H9 (cell line): ENCODE results near the gene JAML. TPM values are rescaled to one million over a fixed set of nuclear protein-coding genes. Genes with fewer than 3 reads are reported as not detected.

ENCODE experiments used
- DNase-seq: peaks from one replicate; pipeline ENCODE4 v3.0.0-alpha.2; 2017
- H2AFZ ChIP-seq: one replicate; pipeline ENCODE4 v1.6.1; 2013; ENCODE audit warnings: mild to moderate bottlenecking, low read length, control low read depth, moderate library complexity
- H2AK5ac ChIP-seq: 2 replicates; pipeline ENCODE4 v1.6.1; 2013; ENCODE audit warnings: low read length, control low read depth, mixed read lengths; ENCODE audit not compliant: insufficient read length
- H2BK120ac ChIP-seq: one replicate; pipeline ENCODE4 v1.6.1; 2013; ENCODE audit warnings: low read depth, mild to moderate bottlenecking, low read length, control low read depth, inconsistent platforms; ENCODE audit not compliant: poor library complexity, severe bottlenecking
- H2BK12ac ChIP-seq: 2 replicates; pipeline ENCODE4 v1.6.1; 2013; ENCODE audit warnings: low read length, control low read depth, mixed read lengths, low read depth; ENCODE audit not compliant: insufficient read length
- H2BK15ac ChIP-seq: 2 replicates; pipeline ENCODE4 v1.6.1; 2013; ENCODE audit warnings: low read depth, low read length, control low read depth
- H2BK20ac ChIP-seq: one replicate; pipeline ENCODE4 v1.6.1; 2013; ENCODE audit warnings: low read depth, mild to moderate bottlenecking, low read length, control low read depth, inconsistent platforms; ENCODE audit not compliant: poor library complexity, severe bottlenecking
- H2BK5ac ChIP-seq: 2 replicates; pipeline ENCODE4 v1.6.1; 2013; ENCODE audit warnings: low read length, control low read depth, mixed read lengths; ENCODE audit not compliant: insufficient read length
- H3K14ac ChIP-seq: 2 replicates; pipeline ENCODE4 v1.6.1; 2013; ENCODE audit warnings: low read length, control low read depth; ENCODE audit not compliant: insufficient read depth
- H3K18ac ChIP-seq: 2 replicates; pipeline ENCODE4 v1.6.1; 2013; ENCODE audit warnings: low read depth, mild to moderate bottlenecking, mixed read lengths, low read length, control low read depth; ENCODE audit not compliant: insufficient read length
- H3K23ac ChIP-seq: 2 replicates; pipeline ENCODE4 v1.6.1; 2013; ENCODE audit warnings: low read length, control low read depth, mixed read lengths, low read depth; ENCODE audit not compliant: insufficient read length
- H3K23me2 ChIP-seq: 2 replicates; pipeline ENCODE4 v1.6.1; 2013; ENCODE audit warnings: low read depth, mild to moderate bottlenecking, mixed read lengths, low read length, control low read depth; ENCODE audit not compliant: insufficient read length, poor library complexity, severe bottlenecking
- H3K27ac ChIP-seq: 2 replicates; pipeline ENCODE4 v1.5.1; 2013; ENCODE audit warnings: low read length, control low read depth, mixed read lengths, low read depth; ENCODE audit not compliant: insufficient read length
- H3K27me3 ChIP-seq: 2 replicates; pipeline ENCODE4 v1.6.1; 2013; ENCODE audit warnings: low read length, control low read depth, inconsistent platforms; ENCODE audit not compliant: insufficient read depth
- H3K4ac ChIP-seq: 2 replicates; pipeline ENCODE4 v1.6.1; 2013; ENCODE audit warnings: low read depth, mild to moderate bottlenecking, control low read depth, inconsistent platforms, low read length, moderate library complexity
- H3K4me1 ChIP-seq: 2 replicates; pipeline ENCODE4 v1.6.1; 2013; ENCODE audit warnings: low read length, control low read depth, inconsistent platforms; ENCODE audit not compliant: insufficient read depth
- H3K4me2 ChIP-seq: 2 replicates; pipeline ENCODE4 v1.6.1; 2013; ENCODE audit warnings: low read length, control low read depth, mixed read lengths; ENCODE audit not compliant: insufficient read length, insufficient read depth
- H3K56ac ChIP-seq: 2 replicates; pipeline ENCODE4 v1.6.1; 2013; ENCODE audit warnings: low read depth, mild to moderate bottlenecking, mixed read lengths, low read length, control low read depth; ENCODE audit not compliant: insufficient read length
- H3K79me1 ChIP-seq: 2 replicates; pipeline ENCODE4 v1.6.1; 2013; ENCODE audit warnings: low read depth, mild to moderate bottlenecking, moderate library complexity, low read length, control low read depth, inconsistent platforms; ENCODE audit not compliant: insufficient read depth, poor library complexity, severe bottlenecking
- H3K79me2 ChIP-seq: 2 replicates; pipeline ENCODE4 v1.6.1; 2013; ENCODE audit warnings: low read length, control low read depth, inconsistent platforms; ENCODE audit not compliant: insufficient read depth
- H3K9ac ChIP-seq: 2 replicates; pipeline ENCODE4 v1.6.1; 2013; ENCODE audit warnings: low read length, control low read depth, mixed read lengths; ENCODE audit not compliant: insufficient read length; ENCODE audit errors: extremely low read depth
- H3K9me3 ChIP-seq: one replicate; pipeline ENCODE4 v1.6.1; 2013; ENCODE audit warnings: low read depth, low read length, inconsistent platforms; ENCODE audit not compliant: control insufficient read depth
- H3T11ph ChIP-seq: one replicate; pipeline ENCODE4 v1.6.1; 2013; ENCODE audit warnings: mild to moderate bottlenecking, low read length, control low read depth, inconsistent platforms
- H4K20me1 ChIP-seq: one replicate; pipeline ENCODE4 v1.6.1; 2013; ENCODE audit not compliant: control insufficient read depth, insufficient read length, insufficient read depth
- H4K5ac ChIP-seq: 2 replicates; pipeline ENCODE4 v1.6.1; 2013; ENCODE audit warnings: low read depth, mild to moderate bottlenecking, mixed read lengths, low read length, control low read depth; ENCODE audit not compliant: insufficient read length
- H4K8ac ChIP-seq: replicated peaks from 2 replicates; pipeline ENCODE4 v1.6.1; 2013; ENCODE audit warnings: low read length, control low read depth, mixed read lengths, low read depth; ENCODE audit not compliant: insufficient read length
- H4K91ac ChIP-seq: 2 replicates; pipeline ENCODE4 v1.6.1; 2013; ENCODE audit warnings: low read depth, mild to moderate bottlenecking, moderate library complexity, mixed read lengths, low read length, control low read depth; ENCODE audit not compliant: insufficient read length
- H3K27ac Mint-ChIP-seq, 3 experiments: 2 replicates in 2 of 3; 3 replicates in 1 of 3; pipeline ENCODE4 v1.8.0; 2020 to 2021; ENCODE audit warnings: mixed read lengths in 3 of 3, mild to moderate bottlenecking in 1 of 3, moderate library complexity in 1 of 3
- H3K27me3 Mint-ChIP-seq: 2 replicates; pipeline ENCODE4 v1.8.0; 2021; ENCODE audit warnings: low read depth, mild to moderate bottlenecking, moderate library complexity, mixed read lengths
- H3K36me3 Mint-ChIP-seq, 3 experiments: 2 replicates in 2 of 3; 3 replicates in 1 of 3; pipeline ENCODE4 v1.8.0; 2020 to 2021; ENCODE audit warnings: low read depth in 3 of 3, mixed read lengths in 3 of 3; ENCODE audit not compliant: insufficient read depth in 1 of 3
- H3K4me1 Mint-ChIP-seq, 2 experiments: 2 replicates each; pipeline ENCODE4 v1.8.0; 2020; ENCODE audit warnings: mixed read lengths in 2 of 2
- H3K4me3 Mint-ChIP-seq, 2 experiments: 2 replicates in 1 of 2; 3 replicates in 1 of 2; pipeline ENCODE4 v1.8.0; 2020 to 2021; ENCODE audit warnings: mild to moderate bottlenecking in 2 of 2, mixed read lengths in 2 of 2, moderate library complexity in 1 of 2
- H3K9me3 Mint-ChIP-seq, 2 experiments: 2 replicates in 1 of 2; 3 replicates in 1 of 2; pipeline ENCODE4 v1.8.0; 2020; ENCODE audit warnings: mild to moderate bottlenecking in 2 of 2, mixed read lengths in 2 of 2, moderate library complexity in 1 of 2
- CTCF ChIP-seq: fragments of 200-600 bp; sonication (generic); conservative IDR thresholded peaks from 3 replicates; pipeline ENCODE4 v1.8.0; 2021; ENCODE audit warnings: antibody characterized with exemption, mild to moderate bottlenecking
- WGBS: extraction: QIAGEN DNeasy Blood & Tissue Kit; methylation state at CpG from one replicate; pipeline ENCODE4 v1.1.7; 2013; ENCODE audit warnings: missing lambda C conversion rate, low lambda C conversion rate, mixed read lengths; ENCODE audit not compliant: insufficient read length; ENCODE audit errors: extremely low coverage; 5-methylcytosine and 5-hydroxymethylcytosine counted together
- total RNA-seq: library from RNA; stranded (reverse); gene quantifications from 2 replicates; pipeline ENCODE4 v1.2.1, GENCODE V29; 2021

Gene JAML
- total RNA-seq, 1 experiment from 2014 or later: 0.48 TPM

- H3K79me2 ChIP-seq: no peaks in the 10 kb centered on the region
- no peak overlapping the region for H3K23ac ChIP-seq
- H3K79me1 ChIP-seq: no peaks in the 10 kb centered on the region
- H2BK12ac ChIP-seq: no peak overlapping the region
- Mint-ChIP-seq H3K9me3 (no peaks in the 10 kb centered on the region), H3K27me3 (peaks cover 4% of the 10 kb centered on the region), H3K27ac (no peak overlapping the region), H3K4me1 (peaks cover 26 to 29% of the 10 kb centered on the region in 2 experiments), H3K36me3 (0 out of 7 replicates have a peak, but pooled peaks cover 0 to 7% (median 0%) of the 10 kb centered on the region in 3 experiments), H3K4me3 (no peak overlapping the region)
- no peak overlapping the region for H4K8ac ChIP-seq
- H2AFZ ChIP-seq: no peak overlapping the region
- H2AK5ac ChIP-seq: no peak overlapping the region
- no peaks in the 10 kb centered on the region for H3K27me3 ChIP-seq
- H3K4me2 ChIP-seq: no peak overlapping the region
- no peak overlapping the region for H3K14ac ChIP-seq
- no peak overlapping the region for H2BK15ac ChIP-seq
- no peaks in the 10 kb centered on the region for H3K23me2 ChIP-seq
- H3K27ac ChIP-seq: no peak overlapping the region
- H3K9ac ChIP-seq: no peak overlapping the region
- H3K4me1 ChIP-seq: peaks cover 7% of the 10 kb centered on the region
- no peak overlapping the region for H2BK120ac ChIP-seq
- H2BK5ac ChIP-seq: no peak overlapping the region
- H3T11ph ChIP-seq: no peak overlapping the region
- H3K4ac ChIP-seq: no peak overlapping the region
- H3K18ac ChIP-seq: no peak overlapping the region
- no peak overlapping the region for H4K91ac ChIP-seq
- H2BK20ac ChIP-seq: no peak overlapping the region
- TF ChIP-seq CTCF: no peak
- no peaks in the 10 kb centered on the region for H3K9me3 ChIP-seq
- no CpG with 5 or more reads among the region's 1 CpG for WGBS
- DNase-seq: no peak
- no peak overlapping the region for H4K5ac ChIP-seq
- no peaks in the 10 kb centered on the region for H4K20me1 ChIP-seq
- no peak overlapping the region for H3K56ac ChIP-seq
Observed at GRCh38 chr11:118206391-118207031, 18.3 kb downstream of the JAML start.
